ENCODE data around the gene CNGB1.

DNA sequence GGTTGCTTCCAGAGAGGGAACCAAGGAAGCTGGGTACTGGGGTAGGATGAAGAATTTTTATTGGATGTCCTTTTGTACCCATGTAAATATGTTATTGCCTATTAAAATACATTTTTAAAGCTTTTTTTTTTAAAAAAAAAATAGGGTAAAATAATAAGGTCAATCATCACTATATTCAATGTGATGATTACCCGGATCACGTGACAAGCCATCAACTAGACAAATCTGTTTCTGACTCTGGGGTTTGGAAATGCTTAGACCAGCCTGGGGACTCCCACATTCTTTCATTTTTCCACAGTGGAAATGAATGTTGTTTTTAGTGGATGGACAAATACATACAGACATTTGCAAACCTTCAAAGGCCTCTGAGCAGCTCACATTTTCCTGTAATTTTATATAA lies 88.7 kb downstream of the CNGB1 start:
- TF ChIP-seq, protein P1, sequence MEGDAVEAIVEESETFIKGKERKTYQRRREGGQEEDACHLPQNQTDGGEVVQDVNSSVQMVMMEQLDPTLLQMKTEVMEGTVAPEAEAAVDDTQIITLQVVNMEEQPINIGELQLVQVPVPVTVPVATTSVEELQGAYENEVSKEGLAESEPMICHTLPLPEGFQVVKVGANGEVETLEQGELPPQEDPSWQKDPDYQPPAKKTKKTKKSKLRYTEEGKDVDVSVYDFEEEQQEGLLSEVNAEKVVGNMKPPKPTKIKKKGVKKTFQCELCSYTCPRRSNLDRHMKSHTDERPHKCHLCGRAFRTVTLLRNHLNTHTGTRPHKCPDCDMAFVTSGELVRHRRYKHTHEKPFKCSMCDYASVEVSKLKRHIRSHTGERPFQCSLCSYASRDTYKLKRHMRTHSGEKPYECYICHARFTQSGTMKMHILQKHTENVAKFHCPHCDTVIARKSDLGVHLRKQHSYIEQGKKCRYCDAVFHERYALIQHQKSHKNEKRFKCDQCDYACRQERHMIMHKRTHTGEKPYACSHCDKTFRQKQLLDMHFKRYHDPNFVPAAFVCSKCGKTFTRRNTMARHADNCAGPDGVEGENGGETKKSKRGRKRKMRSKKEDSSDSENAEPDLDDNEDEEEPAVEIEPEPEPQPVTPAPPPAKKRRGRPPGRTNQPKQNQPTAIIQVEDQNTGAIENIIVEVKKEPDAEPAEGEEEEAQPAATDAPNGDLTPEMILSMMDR (IDR thresholded peaks at IDR 0.05), result no peak
- no peak for TF ChIP-seq POLR2A (IDR thresholded peaks at IDR 0.05)
